Stomach (tissue), 9 donors: ENCODE data around the gene MMEL1. TPM values are rescaled to one million over a fixed set of nuclear protein-coding genes. Genes with fewer than 3 reads are reported as not detected.
A peak's percentile ranks its signal among the peaks of the same experiment; 100 is the strongest.

ENCODE experiments used
- DNase-seq, 2 donors: peaks; one replicate each; pipeline versions ENCODE4 v3.0.0 to v3.0.0-alpha.2; 2013 to 2019
- H3K27ac ChIP-seq, 5 donors: fragments of 200-600 bp in 4 of 5; sonication (generic) in 4 of 5; one replicate each; pipeline ENCODE4 v1.5.1; 2013 to 2019; ENCODE audit warnings: mild to moderate bottlenecking in 1 of 5, moderate library complexity in 1 of 5
- H3K27me3 ChIP-seq, 3 donors: fragments of 200-600 bp; sonication (generic); one replicate each; pipeline ENCODE4 v1.5.1; 2017 to 2019; ENCODE audit warnings: mixed run types in 1 of 3
- H3K36me3 ChIP-seq, 4 donors: fragments of 200-600 bp; sonication (generic); 1 replicate in 3 of 4; 2 replicates in 1 of 4; pipeline ENCODE4 v1.5.1; 2016 to 2019
- H3K4me1 ChIP-seq, 4 donors: fragments of 200-600 bp; sonication (generic); one replicate each; pipeline ENCODE4 v1.5.1; 2016 to 2019
- H3K4me3 ChIP-seq, 4 donors: fragments of 200-600 bp; sonication (generic) in 3 of 4; one replicate each; pipeline ENCODE4 v1.5.1; 2016 to 2019; ENCODE audit warnings: mild to moderate bottlenecking in 1 of 4
- H3K9me3 ChIP-seq, 4 donors: fragments of 200-600 bp; sonication (generic); one replicate each; pipeline ENCODE4 v1.5.1; 2016 to 2019
- EP300 ChIP-seq: sonication (generic); formaldehyde crosslinking; IDR thresholded peaks from one replicate; pipeline ENCODE4 v1.6.1; 2017; ENCODE audit warnings: antibody characterized with exemption
- POLR2A ChIP-seq, 4 donors: fragments of 450-650 bp; IDR thresholded peaks; one replicate each; pipeline ENCODE4 v1.6.1; 2016; ENCODE audit warnings: antibody characterized with exemption in 4 of 4, control low read depth in 2 of 4, mild to moderate bottlenecking in 1 of 4, moderate library complexity in 1 of 4
- POLR2AphosphoS5 ChIP-seq, 3 donors: sonication (generic); formaldehyde crosslinking; IDR thresholded peaks; one replicate each; pipeline ENCODE4 v1.6.1; 2016; ENCODE audit warnings: antibody characterized with exemption in 3 of 3
- WGBS, 5 donors: extraction: QIAGEN DNeasy Blood & Tissue Kit in 3 of 5; methylation state at CpG; one replicate each; pipeline versions ENCODE4 v1.1.5 to v1.1.7; 2013 to 2018; 5-methylcytosine and 5-hydroxymethylcytosine counted together
- intact Hi-C: fragments of 100-400 bp; cut with DNase I; formaldehyde crosslinking; loops from one replicate; pipeline ENCODE4 v1.15.1; 2023; ENCODE audit warnings: low total_unique reads
- polyA plus RNA-seq, 3 donors: library from polyadenylated mRNA; stranded (reverse); fragments of 200-250 nt; gene quantifications; one replicate each; pipeline ENCODE4 v1.2.3, GENCODE V29; 2013
- total RNA-seq, 5 donors: library from RNA; depleted of rRNA; stranded (reverse); fragments of >200 nt; gene quantifications; one replicate each; pipeline versions ENCODE4 v1.1.0 to v1.2.3, GENCODE V29; 2014 to 2016
- TF ChIP-seq, protein P1 (sequence below), 7 experiments: fragments of 450-650 bp in 4 of 7; fragments of 200-600 bp in 3 of 7; sonication (generic) in 3 of 7; IDR thresholded peaks; one replicate each; pipeline ENCODE4 v1.5.1; 2016 to 2019; ENCODE audit warnings: antibody characterized with exemption in 7 of 7, control low read depth in 2 of 7, mild to moderate bottlenecking in 1 of 7
- donor health status: healthy with polysubstance abuse.
- donor health status: Bipolar disorder and iron deficiency.
- donor health status: healthy.

Gene MMEL1
- total and polyA plus RNA-seq, 8 donors: 1.3 to 190 (median 23.6) TPM

DNA sequence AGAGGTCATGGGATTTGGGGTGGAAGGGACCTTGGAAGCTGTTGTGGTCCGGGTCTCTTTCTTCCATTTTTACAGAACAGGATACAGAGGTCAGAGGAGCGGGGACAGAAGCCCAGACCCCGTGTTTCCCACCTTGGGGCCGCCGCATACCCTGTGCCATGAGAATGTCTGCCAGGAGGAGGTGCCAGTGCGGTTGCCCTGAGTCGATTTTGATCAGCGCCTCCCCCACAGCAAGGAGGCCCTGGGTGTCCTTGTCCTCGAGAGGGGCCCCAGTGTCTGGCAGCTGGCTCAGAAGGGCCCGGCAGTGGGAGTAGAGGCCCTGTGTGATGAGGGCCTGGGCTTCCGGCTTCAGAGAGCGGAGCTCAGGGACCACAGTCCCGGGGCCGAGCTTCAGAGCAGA is 12.3 kb upstream of the MMEL1 start:
- WGBS, 5 donors: 78 to 87% (median 84%) methylated on average over 12 to 14 of the region's 14 CpGs
- intact Hi-C loops: loop anchor here (10.0 kb wide), 3 partner anchors 60 to 230 kb away; partner anchors contain the start of genes PEX10 and PRXL2B
- no peak for DNase-seq

DNA sequence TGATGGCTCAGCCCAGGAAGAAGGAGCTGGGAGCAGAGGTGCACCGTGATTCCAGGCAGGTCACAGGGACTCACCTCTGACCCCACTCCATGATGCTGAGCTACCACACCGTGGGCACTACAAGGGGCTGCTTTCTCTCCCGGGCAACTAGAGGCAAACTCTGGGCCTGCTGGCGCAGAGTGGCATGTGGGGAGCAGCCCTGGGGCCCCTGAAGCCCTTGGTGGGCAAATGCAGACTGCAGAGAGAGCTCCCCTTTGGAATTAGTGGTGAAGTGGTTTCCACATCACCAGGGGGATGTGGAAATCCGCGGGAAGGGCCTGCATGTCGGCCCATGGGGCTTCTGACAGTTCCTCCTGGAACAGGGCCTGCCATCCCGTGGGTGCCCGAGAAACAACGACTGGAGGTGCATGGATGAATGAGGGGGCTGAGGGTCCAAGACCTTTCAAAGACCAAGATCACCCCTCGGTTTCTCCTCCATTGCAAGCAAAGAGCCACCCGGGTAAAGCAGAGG is 11.8 kb upstream of the MMEL1 start:
- intact Hi-C loops: loop anchor here (10.0 kb wide), 3 partner anchors 60 to 230 kb away; partner anchors contain the start of genes PEX10 and PRXL2B
- H3K4me1 ChIP-seq: peaks cover 17 to 28% (median 26%) of the 10 kb centered on the region in 4 donors
- no peak overlapping the region for H3K27ac ChIP-seq
- TF ChIP-seq POLR2A (IDR thresholded peaks at IDR 0.05): no peak
- TF ChIP-seq POLR2AphosphoS5 (IDR thresholded peaks at IDR 0.05): no peak
- TF ChIP-seq EP300: no peak
- TF ChIP-seq, protein P1, sequence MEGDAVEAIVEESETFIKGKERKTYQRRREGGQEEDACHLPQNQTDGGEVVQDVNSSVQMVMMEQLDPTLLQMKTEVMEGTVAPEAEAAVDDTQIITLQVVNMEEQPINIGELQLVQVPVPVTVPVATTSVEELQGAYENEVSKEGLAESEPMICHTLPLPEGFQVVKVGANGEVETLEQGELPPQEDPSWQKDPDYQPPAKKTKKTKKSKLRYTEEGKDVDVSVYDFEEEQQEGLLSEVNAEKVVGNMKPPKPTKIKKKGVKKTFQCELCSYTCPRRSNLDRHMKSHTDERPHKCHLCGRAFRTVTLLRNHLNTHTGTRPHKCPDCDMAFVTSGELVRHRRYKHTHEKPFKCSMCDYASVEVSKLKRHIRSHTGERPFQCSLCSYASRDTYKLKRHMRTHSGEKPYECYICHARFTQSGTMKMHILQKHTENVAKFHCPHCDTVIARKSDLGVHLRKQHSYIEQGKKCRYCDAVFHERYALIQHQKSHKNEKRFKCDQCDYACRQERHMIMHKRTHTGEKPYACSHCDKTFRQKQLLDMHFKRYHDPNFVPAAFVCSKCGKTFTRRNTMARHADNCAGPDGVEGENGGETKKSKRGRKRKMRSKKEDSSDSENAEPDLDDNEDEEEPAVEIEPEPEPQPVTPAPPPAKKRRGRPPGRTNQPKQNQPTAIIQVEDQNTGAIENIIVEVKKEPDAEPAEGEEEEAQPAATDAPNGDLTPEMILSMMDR (IDR thresholded peaks at IDR 0.05): no peak
- 85 to 89% (median 88%) methylated on average over 10 to 12 of the region's 12 CpGs for WGBS, 5 donors
- peaks cover 5 to 34% (median 32%) of the 10 kb centered on the region in 4 donors for H3K9me3 ChIP-seq
- H3K4me3 ChIP-seq: no peak overlapping the region
- H3K36me3 ChIP-seq: no peaks in the 10 kb centered on the region
- DNase-seq: no peak
- H3K27me3 ChIP-seq: peaks cover 0 to 5% (median 0%) of the 10 kb centered on the region in 3 donors

More for the DNA sequence above, 12.3 kb upstream of the MMEL1 start:
- peaks cover 17 to 28% (median 26%) of the 10 kb centered on the region in 4 donors for H3K4me1 ChIP-seq
- TF ChIP-seq POLR2AphosphoS5 (IDR thresholded peaks at IDR 0.05) (no peak), POLR2A (IDR thresholded peaks at IDR 0.05) (no peak), EP300 (no peak)
- TF ChIP-seq, protein P1 (IDR thresholded peaks at IDR 0.05): no peak
- H3K27me3 ChIP-seq: peaks cover 0 to 6% (median 2%) of the 10 kb centered on the region in 3 donors
- peaks cover 5 to 34% (median 32%) of the 10 kb centered on the region in 4 donors for H3K9me3 ChIP-seq
- no peak overlapping the region for H3K27ac ChIP-seq
- H3K4me3 ChIP-seq: no peak overlapping the region
- H3K36me3 ChIP-seq: no peaks in the 10 kb centered on the region

DNA sequence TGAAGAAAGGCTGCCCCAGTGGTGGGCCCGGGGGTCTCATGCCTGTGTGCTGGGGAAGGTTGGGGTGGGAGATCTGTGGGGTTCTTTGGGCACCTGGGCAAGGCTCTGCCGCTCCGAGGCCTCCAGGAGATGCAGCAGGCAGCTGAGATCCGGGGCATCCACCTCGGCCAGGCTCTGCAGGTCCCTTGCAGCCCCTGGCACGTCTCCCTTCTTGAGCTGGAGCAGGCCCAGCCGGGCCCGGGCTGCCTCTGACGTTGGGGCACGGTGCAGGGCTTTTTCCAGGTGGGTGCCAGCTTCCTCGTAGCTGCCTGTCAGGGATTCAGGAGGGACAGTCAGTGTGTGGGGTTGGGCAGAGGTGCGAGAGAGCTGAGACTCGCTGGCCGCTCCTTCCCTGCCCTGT is 11.4 kb upstream of the MMEL1 start:
- TF ChIP-seq EP300 (no peak), POLR2A (IDR thresholded peaks at IDR 0.05) (no peak), POLR2AphosphoS5 (IDR thresholded peaks at IDR 0.05) (no peak)
- TF ChIP-seq, protein P1 (IDR thresholded peaks at IDR 0.05): no peak
- Histone ChIP-seq H3K27ac (no peak overlapping the region), H3K4me1 (peaks cover 17 to 28% (median 26%) of the 10 kb centered on the region in 4 donors), H3K9me3 (peaks cover 5 to 34% (median 32%) of the 10 kb centered on the region in 4 donors), H3K27me3 (peaks cover 0 to 2% (median 0%) of the 10 kb centered on the region in 3 donors), H3K36me3 (no peaks in the 10 kb centered on the region), H3K4me3 (no peak overlapping the region)
- DNase-seq: peak in 1 of 2 donors; percentile 25
- WGBS, 5 donors: 65 to 74% (median 70%) methylated on average over 7 to 14 of the region's 14 CpGs
- intact Hi-C loops: loop anchor here (10.0 kb wide), 3 partner anchors 59 to 229 kb away; partner anchors contain the start of genes PEX10 and PRXL2B

DNA sequence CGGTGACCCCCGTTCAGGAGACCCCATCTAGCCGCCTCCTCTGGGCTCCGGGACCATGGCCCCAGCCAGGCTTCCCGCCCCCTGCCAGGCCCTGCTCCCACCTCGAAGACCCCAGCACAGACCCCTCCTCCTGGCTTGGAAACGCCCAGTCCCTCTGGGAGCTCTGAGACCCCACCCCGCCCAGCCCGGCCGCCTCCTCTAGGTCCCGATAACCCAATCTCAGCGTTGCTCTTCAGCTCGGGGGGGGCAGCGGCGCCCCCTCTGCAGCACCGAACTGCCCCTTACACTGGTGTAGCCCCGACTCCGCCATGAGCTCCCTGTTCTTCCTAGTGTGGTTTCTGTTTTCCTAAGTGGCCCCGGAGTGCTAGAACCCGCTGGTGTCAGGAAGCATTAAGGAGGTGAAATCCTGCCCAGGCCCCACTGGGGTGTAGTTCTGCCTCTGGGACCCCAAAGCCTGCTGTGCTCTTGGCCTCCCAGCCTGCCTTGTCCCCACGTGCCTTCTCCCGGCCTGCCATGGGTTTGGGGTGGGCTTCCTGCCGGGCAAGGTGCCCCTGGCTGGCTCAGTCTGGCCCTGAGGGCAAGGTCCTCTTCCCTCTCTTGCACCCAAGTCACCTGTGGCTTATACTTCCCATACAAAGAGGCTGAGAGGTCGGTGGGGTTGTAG is 10.7 kb upstream of the MMEL1 start:
- Histone ChIP-seq H3K36me3 (no peaks in the 10 kb centered on the region), H3K4me1 (peaks cover 17 to 28% (median 26%) of the 10 kb centered on the region in 4 donors), H3K4me3 (peak overlapping the region; percentile 72 to 98 (median 94)), H3K27ac (peak overlapping the region in 2 of 5 donors; percentile 90 to 91), H3K9me3 (peaks cover 5 to 30% (median 28%) of the 10 kb centered on the region in 4 donors), H3K27me3 (no peaks in the 10 kb centered on the region)
- TF ChIP-seq EP300 (no peak), POLR2A (IDR thresholded peaks at IDR 0.05) (no peak), POLR2AphosphoS5 (IDR thresholded peaks at IDR 0.05) (no peak)
- TF ChIP-seq, protein P1 (IDR thresholded peaks at IDR 0.05): no peak
- no peak for DNase-seq
- intact Hi-C loops: loop anchor here (10.0 kb wide), 3 partner anchors 59 to 229 kb away; partner anchors contain the start of genes PEX10 and PRXL2B
- WGBS, 5 donors: 12 to 19% (median 13%) methylated on average over 16 to 24 of the region's 24 CpGs
